Kidney epithelial cell (primary cell): ENCODE measurements around the gene LZTS2. TPM values are rescaled to one million over a fixed set of nuclear protein-coding genes. Genes with fewer than 3 reads are reported as not detected.

Source experiments
- DNase-seq: peaks from one replicate; pipeline ENCODE4 v3.0.0-alpha.2; 2010; ENCODE audit warnings: low read depth
- H3K27me3 ChIP-seq: 2 replicates; pipeline ENCODE4 v1.6.0; 2011; ENCODE audit warnings: low read length; ENCODE audit not compliant: control insufficient read depth, insufficient read depth
- H3K36me3 ChIP-seq: 2 replicates; pipeline ENCODE4 v1.5.1; 2011; ENCODE audit warnings: low read length; ENCODE audit not compliant: control insufficient read depth, insufficient read depth
- H3K4me3 ChIP-seq: 2 replicates; pipeline ENCODE4 v1.5.1; 2011; ENCODE audit warnings: low read depth, mild to moderate bottlenecking, control low read depth, low read length
- CTCF ChIP-seq: IDR thresholded peaks from 2 replicates; pipeline ENCODE4 v1.5.1; 2011; ENCODE audit warnings: mild to moderate bottlenecking, moderate library complexity, low read length, control low read depth, inconsistent platforms; ENCODE audit not compliant: insufficient read depth, poor library complexity, severe bottlenecking
- total RNA-seq: library from RNA; depleted of rRNA; stranded (reverse); fragments of >200 nt; gene quantifications from 2 replicates; pipeline ENCODE4 v1.2.3, GENCODE V29; 2015

The LZTS2 gene
- total RNA-seq, 1 donor from 2014 or later = 125 TPM

- Histone ChIP-seq H3K4me3 (no peak overlapping the region), H3K27me3 (peaks cover 10% of the 10 kb centered on the region), H3K36me3 (no peaks in the 10 kb centered on the region)
- no peak for TF ChIP-seq CTCF
- DNase-seq = no peak
These were observed 23.5 kb downstream of the LZTS2 start for GRCh38 chr10:101022967-101023705.

GRCh38 chr10:101027106-101027720, 27.6 kb downstream of the LZTS2 start:
- no peak for DNase-seq
- H3K27me3 ChIP-seq = no peaks in the 10 kb centered on the region
- TF ChIP-seq CTCF = no peak

GRCh38 chr10:101028446-101029337, 29.1 kb downstream of the LZTS2 start:
- TF ChIP-seq CTCF = no peak
- Histone ChIP-seq H3K27me3 (no peaks in the 10 kb centered on the region), H3K4me3 (no peak overlapping the region), H3K36me3 (no peaks in the 10 kb centered on the region)
- no peak for DNase-seq

More at GRCh38 chr10:101027106-101027720, 27.6 kb downstream of the LZTS2 start:
- Histone ChIP-seq H3K36me3 (no peaks in the 10 kb centered on the region), H3K4me3 (no peak overlapping the region)

- H3K27me3 ChIP-seq = no peaks in the 10 kb centered on the region
- DNase-seq = no peak
- H3K4me3 ChIP-seq = no peak overlapping the region
- no peaks in the 10 kb centered on the region for H3K36me3 ChIP-seq
- peak; percentile 24 for TF ChIP-seq CTCF
These were observed 30.1 kb downstream of the LZTS2 start for GRCh38 chr10:101029520-101030295.

- Histone ChIP-seq H3K36me3 (no peaks in the 10 kb centered on the region), H3K4me3 (peak overlapping the region; percentile 71), H3K27me3 (no peaks in the 10 kb centered on the region)
- DNase-seq = no peak
- TF ChIP-seq CTCF = no peak
These were observed 31.0 kb downstream of the LZTS2 start for GRCh38 chr10:101030496-101031127.
